Measurements from ENCODE around the gene KRTAP4-7.
"Not testable (repeated sequence)": the region's sequence is repeated elsewhere in the genome, so short reads cannot be mapped to it uniquely, and the experiment has no call there.

The KRTAP4-7 gene

GRCh38 chr17:41084100-41084856, at the start of gene KRTAP4-7:
Gene KRTAP4-7, plus strand, starts transcription at chr17:41084150. Its CDS starts 57 bp downstream, at chr17:41084207.
- not testable (repeated sequence) for DNase-seq (ENCODE audit: low read depth)

- not testable (repeated sequence) for DNase-seq (ENCODE audit: low read depth)
Measured at GRCh38 chr17:41034346-41034935, 49.5 kb upstream of the KRTAP4-7 start, which contains the start of gene KRTAP1-3. Gene KRTAP1-3, minus strand, starts transcription at chr17:41034874. Its CDS starts 53 bp downstream, at chr17:41034821.

GRCh38 chr17:41037853-41038350, 46.0 kb upstream of the KRTAP4-7 start:
- DNase-seq (ENCODE audit: low read depth) = no peak

- not testable (repeated sequence) for DNase-seq (ENCODE audit: low read depth)
Measured at GRCh38 chr17:41040783-41041571, 43.0 kb upstream of the KRTAP4-7 start, which contains the start of gene KRTAP1-1. Gene KRTAP1-1, minus strand, starts transcription at chr17:41041450. Its CDS starts 53 bp downstream, at chr17:41041397.

GRCh38 chr17:41042953-41043352, 41.0 kb upstream of the KRTAP4-7 start:
- no peak for DNase-seq (ENCODE audit: low read depth)

- not testable (repeated sequence) for DNase-seq (ENCODE audit: low read depth)
Measured at GRCh38 chr17:41046735-41047465, 37.0 kb upstream of the KRTAP4-7 start, which contains the start of gene KRTAP2-1. Gene KRTAP2-1, minus strand, starts transcription at chr17:41047316. Its CDS starts 49 bp downstream, at chr17:41047267.

GRCh38 chr17:41048441-41048840, 35.5 kb upstream of the KRTAP4-7 start:
- DNase-seq (ENCODE audit: low read depth) = no peak

- no peak for DNase-seq (ENCODE audit: low read depth)
Measured at GRCh38 chr17:41049110-41049509, 34.8 kb upstream of the KRTAP4-7 start.

GRCh38 chr17:41052566-41052965, 31.4 kb upstream of the KRTAP4-7 start:
- no peak for DNase-seq (ENCODE audit: low read depth)

GRCh38 chr17:41054025-41054424, 29.9 kb upstream of the KRTAP4-7 start:
- DNase-seq (ENCODE audit: low read depth) = no peak

- DNase-seq (ENCODE audit: low read depth) = not testable (repeated sequence)
Measured at GRCh38 chr17:41054556-41054955, 29.4 kb upstream of the KRTAP4-7 start.

- not testable (repeated sequence) for DNase-seq (ENCODE audit: low read depth)
Measured at GRCh38 chr17:41055130-41055529, 28.8 kb upstream of the KRTAP4-7 start, which contains the start of gene KRTAP2-2. Gene KRTAP2-2, minus strand, starts transcription at chr17:41055230. Its CDS starts 19 bp downstream, at chr17:41055211.

GRCh38 chr17:41057547-41057946, 26.4 kb upstream of the KRTAP4-7 start:
- DNase-seq (ENCODE audit: low read depth) = no peak

- no peak for DNase-seq (ENCODE audit: low read depth)
Measured at GRCh38 chr17:41058741-41059140, 25.2 kb upstream of the KRTAP4-7 start.

- not testable (repeated sequence) for DNase-seq (ENCODE audit: low read depth)
Measured at GRCh38 chr17:41059276-41060051, 24.5 kb upstream of the KRTAP4-7 start.

GRCh38 chr17:41060052-41060604, 23.8 kb upstream of the KRTAP4-7 start, which contains the start of gene KRTAP2-3:
Gene KRTAP2-3, minus strand, starts transcription at chr17:41060114. Its CDS starts 64 bp downstream, at chr17:41060050.
- no peak for DNase-seq (ENCODE audit: low read depth)

- DNase-seq (ENCODE audit: low read depth) = no peak
Measured at GRCh38 chr17:41061964-41062363, 22.0 kb upstream of the KRTAP4-7 start.

- DNase-seq (ENCODE audit: low read depth) = no peak
Measured at GRCh38 chr17:41063449-41063848, 20.5 kb upstream of the KRTAP4-7 start.

GRCh38 chr17:41064301-41064700, 19.6 kb upstream of the KRTAP4-7 start:
- DNase-seq (ENCODE audit: low read depth) = no peak

Data from stimulated activated CD8-positive, alpha-beta memory T cell treated with anti-CD3 and anti-CD28 coated beads, Interleukin-12 subunit alpha, Interleukin-12 subunit beta, amount 100 ng/mL, for 4 hours (primary cell).